Activated T-helper 2 cell treated with anti-CD3 and anti-CD28 coated beads, Interferon-gamma antibody, Interleukin-2, Interleukin-4, amounts not matched to agents 10 μg/mL and 5 μg/mL and 100 μg/mL, durations not matched to agents 14 hours and 24 hours and 36 hours (primary cell): ENCODE results near the gene FAHD2A. TPM values are rescaled to one million over a fixed set of nuclear protein-coding genes. Genes with fewer than 3 reads are reported as not detected.
"Not testable (repeated sequence)": the region's sequence is repeated elsewhere in the genome, so short reads cannot be mapped to it uniquely, and the experiment has no call there.

ENCODE experiments used
- DNase-seq: peaks from one replicate; pipeline ENCODE4 v3.0.0; 2021; ENCODE audit warnings: low spot score
- H3K27ac Mint-ChIP-seq: one replicate; pipeline ENCODE4 v1.8.0; 2021; ENCODE audit warnings: mixed read lengths
- H3K27me3 Mint-ChIP-seq: one replicate; pipeline ENCODE4 v1.8.0; 2021; ENCODE audit warnings: low read depth, mixed read lengths
- H3K36me3 Mint-ChIP-seq: one replicate; pipeline ENCODE4 v1.8.0; 2021; ENCODE audit warnings: low read depth, mixed read lengths
- H3K4me1 Mint-ChIP-seq: one replicate; pipeline ENCODE4 v1.8.0; 2021; ENCODE audit warnings: low read depth, mixed read lengths
- H3K4me3 Mint-ChIP-seq: one replicate; pipeline ENCODE4 v1.8.0; 2021; ENCODE audit warnings: low read depth, mild to moderate bottlenecking, moderate library complexity, mixed read lengths
- H3K9me3 Mint-ChIP-seq: one replicate; pipeline ENCODE4 v1.8.0; 2021; ENCODE audit warnings: mixed read lengths
- intact Hi-C: fragments of 100-400 bp; cut with micrococcal nuclease; formaldehyde crosslinking; loops from one replicate; pipeline ENCODE4 v1.15.1; 2023
- total RNA-seq: library from RNA; stranded (reverse); gene quantifications from 2 replicates; pipeline ENCODE4 v1.2.3, GENCODE V29; 2022

FAHD2A gene
- total RNA-seq, 1 donor from 2014 or later, result 32.5 TPM

DNA sequence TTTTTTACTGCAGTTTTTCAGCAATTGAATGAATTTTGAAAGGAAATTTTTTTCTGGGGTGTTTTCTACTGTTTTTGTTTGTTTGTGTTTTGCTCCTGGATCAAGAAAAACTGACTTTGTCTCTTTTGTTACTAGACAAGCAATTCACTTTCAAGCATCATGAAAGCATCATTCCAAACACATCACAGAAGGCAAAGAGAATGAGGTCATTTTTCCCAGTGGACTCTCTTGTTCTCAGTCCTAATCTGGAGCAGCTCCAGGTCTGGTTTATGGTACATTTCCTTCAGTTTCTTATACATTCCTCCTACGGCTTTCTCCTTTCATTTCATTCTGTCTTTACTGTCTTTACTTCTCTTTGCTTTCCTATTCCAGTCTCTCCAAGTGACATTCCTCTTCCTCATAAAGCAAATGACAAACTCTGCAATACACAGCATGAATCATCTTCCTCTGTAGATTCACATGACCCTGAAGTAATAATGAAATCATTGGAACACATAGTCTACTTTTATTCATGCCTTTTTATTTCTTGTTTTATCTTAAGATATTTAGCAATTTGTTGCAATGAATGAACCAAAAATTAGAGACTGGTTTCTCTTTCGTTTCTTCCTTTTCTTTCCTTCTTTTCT lies 40.1 kb downstream of the FAHD2A start:
- H3K4me1 Mint-ChIP-seq, H3K27me3 Mint-ChIP-seq, H3K4me3 Mint-ChIP-seq, H3K27ac Mint-ChIP-seq, intact Hi-C loops, DNase-seq, H3K36me3 Mint-ChIP-seq, H3K9me3 Mint-ChIP-seq: not testable (repeated sequence)

DNA sequence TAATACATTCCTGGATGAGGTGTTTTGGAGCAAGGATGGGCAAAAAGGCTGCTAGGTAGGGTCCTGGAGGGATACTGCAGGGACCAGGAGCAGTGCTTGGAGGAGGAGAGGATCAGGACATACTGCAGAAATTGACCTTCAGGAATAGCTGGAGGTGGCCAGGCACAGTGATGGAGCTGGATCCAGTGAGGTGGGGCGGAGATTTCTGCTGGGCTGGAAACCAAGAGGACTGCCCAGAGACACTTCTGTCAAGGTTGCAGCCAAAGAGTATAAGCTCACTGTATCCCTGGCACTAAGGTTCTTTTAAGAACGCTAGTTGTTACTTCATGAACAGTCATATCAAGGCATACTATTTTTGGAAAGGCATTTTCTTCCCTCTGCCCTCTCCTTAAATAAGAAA lies 42.8 kb downstream of the FAHD2A start:
- H3K27me3 Mint-ChIP-seq, intact Hi-C loops, H3K27ac Mint-ChIP-seq, H3K36me3 Mint-ChIP-seq, H3K9me3 Mint-ChIP-seq, DNase-seq, H3K4me1 Mint-ChIP-seq, H3K4me3 Mint-ChIP-seq: not testable (repeated sequence)

DNA sequence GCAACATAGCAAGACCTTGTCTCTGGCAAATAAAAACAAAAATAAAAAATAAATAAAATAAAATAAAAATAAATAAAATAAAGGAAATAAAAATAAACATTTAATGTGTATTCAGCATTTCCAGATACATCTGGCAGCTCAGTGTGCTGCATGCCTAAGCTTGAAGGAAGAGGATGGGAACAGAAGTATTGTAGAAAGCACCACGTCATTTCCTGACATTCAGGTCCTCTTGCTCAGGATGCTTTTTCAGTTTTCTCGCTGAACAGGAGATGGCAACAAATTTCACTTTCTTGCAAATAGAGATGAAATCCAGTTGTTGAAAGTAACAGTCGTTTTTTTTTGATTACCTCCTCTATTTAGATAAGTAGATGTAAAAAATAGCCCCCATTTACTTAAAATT lies 60.8 kb downstream of the FAHD2A start:
- H3K9me3 Mint-ChIP-seq, H3K27ac Mint-ChIP-seq, H3K27me3 Mint-ChIP-seq, H3K4me3 Mint-ChIP-seq, DNase-seq, H3K4me1 Mint-ChIP-seq, intact Hi-C loops, H3K36me3 Mint-ChIP-seq: not testable (repeated sequence)

Other genes with a start within 250 kb of the FAHD2A start
- gene ZNF514, start 242.9 kb upstream of the FAHD2A start, total RNA-seq, result 9.8 and 10.4 TPM in 2 replicates
- 3.3 and 3.6 TPM in 2 replicates for gene ZNF2, start 236.9 kb upstream of the FAHD2A start, total RNA-seq
- 4.7 and 4.8 TPM in 2 replicates for gene ZNF892, start 195.2 kb upstream of the FAHD2A start, total RNA-seq
- 0.59 and 1.1 TPM in 2 replicates for gene PROM2, start 128.3 kb upstream of the FAHD2A start, total RNA-seq
- 0.21 and 0.39 TPM in 2 replicates for gene KCNIP3, start 105.4 kb upstream of the FAHD2A start, total RNA-seq
- not detected in 2 replicates for gene TRIM43B, start 82.0 kb downstream of the FAHD2A start, total RNA-seq
- 0.11 and 0.25 TPM in 2 replicates for gene TRIM43, start 189.3 kb downstream of the FAHD2A start, total RNA-seq